ENCODE results near the gene PRKG1.

PRKG1 gene

GRCh38 chr10:52064084-52064845, 990.0 kb downstream of the PRKG1 start:
- DNase-seq (ENCODE audit: low spot score), result no peak

DNA sequence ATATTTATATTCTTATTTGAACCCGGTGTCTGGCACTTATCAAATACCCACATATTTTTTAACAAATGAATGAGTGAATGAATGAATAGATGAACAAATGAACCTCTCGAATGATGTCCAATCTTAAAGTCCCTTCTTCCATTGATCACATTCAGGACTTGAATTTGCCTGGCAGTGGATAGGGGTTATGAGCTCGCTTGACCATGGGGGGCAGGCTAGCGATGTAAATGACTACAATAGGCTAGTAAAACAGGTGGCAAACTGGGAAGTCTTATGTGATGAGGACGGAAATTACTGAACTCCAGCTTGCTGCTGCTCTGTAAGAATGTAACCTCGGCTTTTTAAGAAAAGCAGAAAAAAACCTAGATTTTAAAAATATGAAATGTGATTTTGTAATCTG, 992.1 kb downstream of the PRKG1 start:
- no peak for DNase-seq (ENCODE audit: low spot score)

- DNase-seq (ENCODE audit: low spot score), result no peak
Observed at GRCh38 chr10:52068485-52068884, 994.2 kb downstream of the PRKG1 start.

DNA sequence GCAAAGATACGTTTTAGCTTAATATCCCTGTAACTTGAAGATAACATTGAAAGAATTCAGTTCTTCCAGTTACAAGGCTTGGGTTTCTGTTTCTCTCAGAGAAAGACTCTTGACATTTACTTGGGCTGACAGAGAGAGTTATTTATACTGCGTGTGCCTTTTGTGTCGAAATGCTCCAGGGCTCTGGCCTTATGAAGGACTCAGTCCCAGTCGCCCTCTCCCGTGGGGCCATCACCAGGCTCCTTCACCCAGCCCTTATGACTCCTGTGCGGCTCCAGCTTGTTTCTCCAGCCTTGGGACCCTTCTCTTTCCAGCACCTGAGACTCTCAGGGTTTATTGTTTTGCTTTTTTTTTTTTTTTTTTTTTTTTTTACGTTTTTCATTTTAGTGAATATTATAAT, 997.5 kb downstream of the PRKG1 start:
- DNase-seq (ENCODE audit: low spot score), result no peak

GRCh38 chr10:52074505-52075026, 1000.3 kb downstream of the PRKG1 start:
- DNase-seq (ENCODE audit: low spot score), result no peak

GRCh38 chr10:52077814-52078213, 1003.5 kb downstream of the PRKG1 start:
- DNase-seq (ENCODE audit: low spot score), result no peak

DNA sequence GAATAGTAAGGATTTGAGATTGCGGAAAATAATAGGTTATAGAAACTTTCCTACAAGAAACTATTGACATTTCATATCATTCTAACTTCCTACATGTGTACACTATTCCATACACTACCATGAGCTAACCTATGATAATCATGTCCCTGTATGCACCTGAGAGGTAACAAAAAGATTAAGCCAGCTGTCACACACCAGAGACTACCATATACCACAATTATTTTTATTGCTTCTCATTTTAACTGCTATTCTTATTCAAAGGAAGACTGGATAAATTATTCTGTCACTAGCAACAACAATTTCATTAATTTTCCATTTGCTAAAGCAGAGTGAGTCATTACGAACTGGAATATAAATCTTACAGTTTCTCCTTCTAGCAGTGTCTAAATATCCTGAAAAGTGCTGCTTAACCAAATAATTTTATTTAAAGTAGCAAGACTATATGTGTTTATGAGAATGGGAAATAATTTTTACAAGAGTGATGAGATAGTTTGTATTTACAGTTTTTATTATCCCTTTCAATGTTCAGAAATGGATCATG, 1004.2 kb downstream of the PRKG1 start:
- DNase-seq (ENCODE audit: low spot score), result no peak

- DNase-seq (ENCODE audit: low spot score), result no peak
Observed at GRCh38 chr10:52082307-52082706, 1008.0 kb downstream of the PRKG1 start.

DNA sequence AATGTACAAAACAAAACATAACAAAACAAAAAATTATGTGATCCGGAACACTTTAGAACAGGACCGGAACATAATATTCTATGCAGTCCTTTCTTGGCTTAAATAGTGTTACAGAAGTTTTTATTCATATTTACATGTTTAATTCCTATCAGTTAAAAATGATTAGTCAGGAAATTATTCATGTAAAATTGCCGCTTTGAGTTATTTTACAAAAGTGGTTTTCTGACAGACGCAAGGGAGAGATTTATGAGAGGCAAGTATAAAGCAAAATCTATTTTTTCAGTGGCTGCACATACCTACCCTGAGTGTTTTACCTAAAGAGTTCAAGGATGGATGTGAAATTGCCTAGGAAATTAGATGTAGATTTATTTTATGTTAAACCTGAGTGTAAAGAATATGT, 1009.1 kb downstream of the PRKG1 start:
- no peak for DNase-seq (ENCODE audit: low spot score)

GRCh38 chr10:52092390-52092789, 1018.1 kb downstream of the PRKG1 start:
- no peak for DNase-seq (ENCODE audit: low spot score)

GRCh38 chr10:52098130-52098529, 1023.8 kb downstream of the PRKG1 start:
- no peak for DNase-seq (ENCODE audit: low spot score)

- no peak for DNase-seq (ENCODE audit: low spot score)
Observed at GRCh38 chr10:52099026-52099600, 1024.8 kb downstream of the PRKG1 start.

- no peak for DNase-seq (ENCODE audit: low spot score)
Observed at GRCh38 chr10:52100011-52100547, 1025.8 kb downstream of the PRKG1 start.

DNA sequence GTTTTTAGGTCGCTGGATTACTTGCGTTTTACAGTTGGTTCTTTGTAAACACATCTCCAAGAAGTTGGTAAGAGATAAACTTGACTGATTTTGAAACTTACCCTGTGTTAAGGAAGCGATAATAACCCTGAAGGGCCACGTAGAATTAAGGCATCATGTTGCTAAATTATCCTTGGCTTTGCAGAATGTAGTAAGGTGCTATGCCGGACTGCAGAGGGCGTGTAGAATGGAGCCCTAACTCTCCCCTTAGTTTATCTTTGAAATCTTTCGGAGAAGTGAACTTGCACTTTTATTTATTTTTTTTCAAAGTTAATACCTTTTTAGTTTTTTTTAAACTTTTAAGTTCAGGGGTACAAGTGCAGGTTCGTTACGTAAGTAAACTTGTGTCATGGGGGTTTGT, 1031.0 kb downstream of the PRKG1 start:
- DNase-seq (ENCODE audit: low spot score), result no peak

DNA sequence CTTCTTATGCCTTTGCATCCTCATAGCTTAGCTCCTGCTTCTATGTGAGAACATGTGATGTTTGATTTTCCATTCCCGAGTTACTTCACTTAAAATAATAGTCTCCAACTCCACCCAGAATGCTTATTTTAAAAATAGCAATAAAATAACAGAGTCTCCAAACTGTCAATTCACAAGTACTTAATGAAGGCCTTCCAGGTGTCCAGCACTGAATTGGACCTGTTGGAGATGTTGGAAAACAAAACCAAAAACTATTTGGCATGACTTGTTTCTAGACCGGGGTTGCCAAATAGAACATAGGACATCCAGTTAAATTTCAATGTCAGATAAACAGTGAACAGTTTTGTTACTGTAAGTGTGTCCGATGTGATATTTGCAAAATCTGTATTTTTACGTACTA, 1031.7 kb downstream of the PRKG1 start:
- no peak for DNase-seq (ENCODE audit: low spot score)

- no peak for DNase-seq (ENCODE audit: low spot score)
Observed at GRCh38 chr10:52106899-52107298, 1032.6 kb downstream of the PRKG1 start.

DNA sequence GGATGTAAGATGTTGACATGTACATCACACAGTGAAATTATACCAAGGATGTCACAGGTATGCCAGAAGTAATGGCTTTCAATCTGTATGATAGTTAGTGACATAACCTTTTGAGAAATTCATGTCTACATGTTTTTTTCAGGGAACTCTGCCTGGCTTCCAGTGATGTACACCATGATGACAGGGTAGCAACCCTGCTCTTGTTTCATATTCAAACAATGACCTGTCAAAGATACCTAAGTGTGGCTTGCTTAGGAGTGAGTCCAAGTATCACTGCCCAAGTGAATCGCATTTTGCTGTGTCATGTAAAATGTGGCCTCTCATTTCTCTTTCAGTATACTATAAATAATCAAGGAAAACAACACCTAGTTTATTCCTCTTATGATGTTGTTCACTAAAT, 1033.9 kb downstream of the PRKG1 start:
- no peak for DNase-seq (ENCODE audit: low spot score)

GRCh38 chr10:52110576-52110975, 1036.3 kb downstream of the PRKG1 start:
- no peak for DNase-seq (ENCODE audit: low spot score)

DNA sequence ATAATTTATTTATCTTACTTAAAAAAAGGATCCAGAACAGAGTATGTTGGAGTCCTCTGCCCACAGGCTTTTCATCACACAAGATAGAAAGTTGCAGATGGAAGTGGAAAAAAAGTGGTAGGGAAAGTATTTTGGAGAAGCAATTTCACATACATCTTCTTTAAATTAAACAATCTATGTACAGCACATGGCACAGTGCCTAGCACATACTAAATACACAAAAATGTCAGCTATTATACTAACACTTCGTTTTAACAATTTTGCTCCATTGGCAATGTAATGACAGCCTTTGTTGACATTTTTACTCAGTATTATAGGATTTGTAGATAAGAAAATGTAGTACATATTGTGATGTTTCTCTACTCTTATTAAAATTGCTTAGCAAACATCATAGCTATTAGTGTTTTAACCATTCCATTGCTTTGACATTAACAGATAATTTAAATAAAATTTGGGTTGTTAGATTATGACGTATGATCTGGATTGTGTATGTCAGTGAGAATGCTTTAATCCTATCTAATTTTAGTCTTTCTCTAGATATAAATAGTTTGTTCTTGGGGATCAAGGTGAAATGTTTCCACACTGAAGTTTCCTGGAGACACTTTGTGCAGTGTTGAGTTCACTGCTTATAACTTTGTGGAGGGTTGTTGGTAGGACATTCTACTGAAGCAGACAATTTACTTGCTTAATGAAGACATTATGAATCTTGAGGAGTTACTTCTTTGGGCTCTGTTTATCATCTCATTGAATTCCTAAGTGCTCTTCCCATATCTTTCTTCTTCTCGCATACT, 1037.0 kb downstream of the PRKG1 start:
- DNase-seq (ENCODE audit: low spot score), result no peak

DNA sequence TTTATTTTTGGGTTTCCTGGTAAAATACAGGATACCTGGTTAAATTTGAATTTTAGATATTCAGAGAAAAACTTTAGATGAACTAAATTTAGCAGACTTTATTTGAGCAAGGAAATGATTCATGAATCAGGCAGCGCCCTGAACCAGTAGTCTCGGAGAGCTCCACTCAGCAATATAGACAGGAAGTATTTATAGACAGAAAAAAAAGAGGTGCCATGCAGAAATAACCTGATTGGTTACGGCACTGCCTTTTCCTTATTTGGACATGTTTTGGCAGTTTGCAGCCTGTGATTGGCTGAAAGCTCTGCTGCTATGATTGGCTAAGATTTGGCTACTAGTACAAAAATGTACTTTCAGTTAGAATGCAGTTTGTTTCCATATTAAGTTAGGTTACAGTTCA, 1041.5 kb downstream of the PRKG1 start:
- DNase-seq (ENCODE audit: low spot score), result no peak

GRCh38 chr10:52119507-52119906, 1045.2 kb downstream of the PRKG1 start:
- no peak for DNase-seq (ENCODE audit: low spot score)

- DNase-seq (ENCODE audit: low spot score), result no peak
Observed at GRCh38 chr10:52121688-52122087, 1047.4 kb downstream of the PRKG1 start.

All from D341Med (cell line).